GM10266 (cell line): ENCODE results near the gene AURKB.

Source experiments
- DNase-seq: peaks from one replicate; pipeline ENCODE4 v3.0.0; 2012; ENCODE audit errors: extremely low spot score
- CTCF ChIP-seq: IDR thresholded peaks from 2 replicates; pipeline ENCODE4 v1.5.1; 2012; ENCODE audit warnings: mild to moderate bottlenecking, low read depth; ENCODE audit not compliant: control insufficient read depth, insufficient read depth; ENCODE audit errors: missing control alignments

AURKB gene

GRCh38 chr17:8212312-8213180, 2.2 kb upstream of the AURKB start:
- no peak for TF ChIP-seq CTCF
- DNase-seq: no peak

- no peak for DNase-seq
- TF ChIP-seq CTCF: no peak
These were observed 535 bp upstream of the AURKB start for GRCh38 chr17:8210761-8211458.

- TF ChIP-seq CTCF: no peak
- no peak for DNase-seq
These were observed 3.8 kb downstream of the AURKB start for GRCh38 chr17:8206536-8206935.

GRCh38 chr17:8204761-8205555, 5.4 kb downstream of the AURKB start:
- no peak for DNase-seq
- TF ChIP-seq CTCF: no peak

DNA sequence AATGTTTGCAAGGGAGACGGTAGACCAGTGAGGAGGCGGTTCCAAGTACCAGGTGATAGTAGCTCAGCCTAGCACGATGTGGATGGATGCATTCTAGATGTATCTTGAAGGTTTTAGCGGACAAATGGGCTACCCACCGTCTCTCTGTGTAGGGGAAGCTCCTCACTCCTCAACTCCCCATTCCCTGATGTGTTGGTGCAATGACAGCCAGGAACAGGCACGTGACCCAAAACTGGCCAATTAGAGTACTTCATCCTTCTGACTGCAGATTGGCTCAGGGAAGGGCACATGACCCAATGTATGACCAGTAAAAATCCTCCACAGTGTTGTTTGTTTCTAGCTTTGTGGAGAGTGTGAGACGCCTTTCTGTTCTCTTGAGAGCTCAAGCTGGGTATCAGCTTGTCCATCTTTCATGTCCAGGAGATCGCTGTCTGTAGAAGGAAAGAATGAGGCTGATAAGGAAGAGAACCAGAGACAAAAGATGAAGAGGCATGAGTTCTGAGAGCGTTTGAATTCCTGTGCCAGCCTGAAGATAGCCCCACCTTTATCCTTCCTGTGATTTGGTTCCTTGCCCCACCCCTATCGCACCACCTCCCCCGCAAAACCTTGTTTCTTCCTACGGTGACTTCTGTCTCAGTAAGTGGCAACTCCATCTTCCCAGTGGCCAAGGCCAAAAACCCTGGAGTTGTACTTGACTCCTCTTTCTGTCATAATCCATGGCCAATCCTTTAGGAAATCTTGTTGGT, 18.1 kb downstream of the AURKB start:
- no peak for TF ChIP-seq CTCF
- DNase-seq: peak; percentile 72

GRCh38 chr17:8190506-8190905, 19.9 kb downstream of the AURKB start:
- TF ChIP-seq CTCF: no peak
- DNase-seq: no peak
